DND-41 (cell line): ENCODE results near the gene ZNF512.

Source experiments
- ATAC-seq: fragments of 200-7000 bp; cut with Tn5 transposase; 3 replicates; pipeline ENCODE4 v1.9.1; 2021; ENCODE audit warnings: low read depth; ENCODE audit not compliant: insufficient read depth
- DNase-seq: peaks from one replicate; pipeline ENCODE4 v3.0.0-alpha.2; 2020
- H2AFZ ChIP-seq: 2 replicates; pipeline ENCODE4 v1.6.0; 2012; ENCODE audit warnings: low read depth, low read length
- H3K27ac ChIP-seq: 2 replicates; pipeline ENCODE4 v1.5.1; 2012; ENCODE audit warnings: low read length, inconsistent platforms
- H3K27me3 ChIP-seq: fragments of 200-600 bp; sonication (generic); 2 replicates; pipeline ENCODE4 v1.6.0; 2012; ENCODE audit warnings: low read length, mild to moderate bottlenecking, inconsistent platforms; ENCODE audit not compliant: insufficient read depth, poor library complexity
- H3K36me3 ChIP-seq: 2 replicates; pipeline ENCODE4 v1.5.1; 2012; ENCODE audit warnings: low read length, inconsistent platforms; ENCODE audit not compliant: insufficient read depth
- H3K4me1 ChIP-seq: 2 replicates; pipeline ENCODE4 v1.5.1; 2012; ENCODE audit warnings: mild to moderate bottlenecking, low read length; ENCODE audit not compliant: insufficient read depth
- H3K4me2 ChIP-seq: 2 replicates; pipeline ENCODE4 v1.6.0; 2012; ENCODE audit warnings: mild to moderate bottlenecking, moderate library complexity, low read length, inconsistent platforms; ENCODE audit not compliant: insufficient read depth
- H3K4me3 ChIP-seq, 2 experiments: fragments of 200-600 bp in 1 of 2; shearing (Covaris generic) in 1 of 2; 2 replicates each; pipeline ENCODE4 v1.5.1; 2012 to 2016; ENCODE audit warnings: inconsistent platforms in 2 of 2, low read length in 2 of 2, mild to moderate bottlenecking in 2 of 2, low read depth in 1 of 2, moderate library complexity in 1 of 2
- H3K79me2 ChIP-seq: 2 replicates; pipeline ENCODE4 v1.6.0; 2012; ENCODE audit warnings: low read length, inconsistent platforms; ENCODE audit not compliant: insufficient read depth
- H3K9ac ChIP-seq: 2 replicates; pipeline ENCODE4 v1.6.0; 2012; ENCODE audit warnings: low read depth, mild to moderate bottlenecking, inconsistent platforms, low read length, moderate library complexity
- H3K9me3 ChIP-seq: 2 replicates; pipeline ENCODE4 v1.5.1; 2012; ENCODE audit warnings: low read length, moderate library complexity, mild to moderate bottlenecking, inconsistent platforms; ENCODE audit not compliant: insufficient read depth, severe bottlenecking
- H4K20me1 ChIP-seq: 2 replicates; pipeline ENCODE4 v1.6.0; 2012; ENCODE audit warnings: low read length; ENCODE audit not compliant: insufficient read depth
- EZH2 ChIP-seq: IDR thresholded peaks from 3 replicates; pipeline ENCODE4 v1.6.1; 2012; ENCODE audit warnings: borderline replicate concordance, low read depth, mild to moderate bottlenecking, moderate library complexity, low read length, inconsistent platforms; ENCODE audit not compliant: severe bottlenecking
- TF ChIP-seq, protein P1 (sequence below): IDR thresholded peaks from 2 replicates; pipeline ENCODE4 v1.5.1; 2012; ENCODE audit warnings: borderline replicate concordance, low read length, moderate library complexity, mild to moderate bottlenecking; ENCODE audit not compliant: poor library complexity, severe bottlenecking; ENCODE audit errors: extremely low read depth

The ZNF512 gene

DNA sequence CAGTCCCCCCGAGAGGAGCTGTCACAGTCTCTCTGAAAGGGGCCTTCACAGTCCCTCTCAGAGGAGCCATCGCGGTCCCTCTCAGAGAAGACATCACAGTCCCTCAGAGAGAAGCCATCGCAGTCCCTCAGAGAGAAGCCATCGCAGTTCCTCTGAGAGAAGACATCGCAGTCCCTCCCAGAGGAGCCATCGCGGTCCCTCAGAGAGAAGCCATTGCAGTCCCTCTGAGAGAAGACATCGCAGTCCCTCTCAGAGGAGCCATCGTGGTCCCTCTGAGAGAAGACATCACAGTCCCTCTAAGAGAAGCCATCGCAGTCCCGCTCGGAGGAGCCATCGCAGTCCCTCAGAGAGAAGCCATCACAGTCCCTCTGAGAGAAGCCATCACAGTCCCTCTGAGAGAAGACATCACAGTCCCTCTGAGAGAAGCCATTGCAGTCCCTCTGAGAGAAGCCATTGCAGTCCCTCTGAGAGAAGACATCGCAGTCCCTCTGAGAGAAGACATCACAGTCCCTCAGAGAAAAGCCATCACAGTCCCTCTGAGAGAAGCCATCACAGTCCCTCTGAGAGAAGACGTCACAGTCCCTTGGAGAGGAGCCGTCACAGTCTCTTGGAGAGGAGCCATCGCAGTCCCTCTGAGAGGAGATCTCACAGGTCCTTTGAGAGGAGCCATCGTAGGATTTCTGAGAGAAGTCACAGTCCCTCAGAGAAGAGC is 1.3 kb upstream of the ZNF512 start:
- Histone ChIP-seq H2AFZ (peak overlapping the region; percentile 77), H3K9me3 (no peaks in the 10 kb centered on the region), H3K4me2 (no peak overlapping the region)

DNA sequence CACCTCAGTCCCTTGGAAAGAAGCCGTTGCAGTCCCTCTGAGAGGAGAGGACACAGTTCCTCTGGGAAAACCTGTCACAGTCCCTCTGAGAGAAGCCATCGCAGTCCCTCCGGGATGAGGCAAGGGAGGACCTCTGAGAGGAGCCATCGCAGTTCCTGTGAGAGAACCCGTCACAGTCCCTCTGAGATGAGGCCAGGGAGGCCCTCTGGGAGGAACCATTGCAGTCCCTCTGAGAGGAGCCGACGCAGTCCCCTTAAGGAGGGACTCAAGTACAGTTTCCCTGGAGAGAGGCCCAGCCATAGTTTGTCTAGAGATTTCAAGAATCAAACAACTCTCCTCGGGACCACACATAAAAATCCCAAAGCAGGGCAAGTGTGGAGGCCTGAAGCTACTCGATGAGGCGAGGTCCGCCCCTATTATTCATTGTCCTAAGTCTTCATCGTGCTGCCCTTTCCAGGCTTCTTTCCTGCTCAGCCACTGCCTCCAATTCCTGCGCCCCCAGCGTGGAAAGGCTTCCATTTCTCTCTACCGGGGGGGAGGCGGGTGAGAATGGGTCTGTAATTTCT is 630 bp upstream of the ZNF512 start:
- peak overlapping the region in 1 of 2 experiments; percentile 61; a peak in 2 of 4 replicates for H3K4me3 ChIP-seq
- peak overlapping the region; percentile 55 for H3K27ac ChIP-seq
- no peak for ATAC-seq
- H3K9ac ChIP-seq: peak overlapping the region; percentile 53
- no peak for TF ChIP-seq EZH2
- TF ChIP-seq, protein P1, sequence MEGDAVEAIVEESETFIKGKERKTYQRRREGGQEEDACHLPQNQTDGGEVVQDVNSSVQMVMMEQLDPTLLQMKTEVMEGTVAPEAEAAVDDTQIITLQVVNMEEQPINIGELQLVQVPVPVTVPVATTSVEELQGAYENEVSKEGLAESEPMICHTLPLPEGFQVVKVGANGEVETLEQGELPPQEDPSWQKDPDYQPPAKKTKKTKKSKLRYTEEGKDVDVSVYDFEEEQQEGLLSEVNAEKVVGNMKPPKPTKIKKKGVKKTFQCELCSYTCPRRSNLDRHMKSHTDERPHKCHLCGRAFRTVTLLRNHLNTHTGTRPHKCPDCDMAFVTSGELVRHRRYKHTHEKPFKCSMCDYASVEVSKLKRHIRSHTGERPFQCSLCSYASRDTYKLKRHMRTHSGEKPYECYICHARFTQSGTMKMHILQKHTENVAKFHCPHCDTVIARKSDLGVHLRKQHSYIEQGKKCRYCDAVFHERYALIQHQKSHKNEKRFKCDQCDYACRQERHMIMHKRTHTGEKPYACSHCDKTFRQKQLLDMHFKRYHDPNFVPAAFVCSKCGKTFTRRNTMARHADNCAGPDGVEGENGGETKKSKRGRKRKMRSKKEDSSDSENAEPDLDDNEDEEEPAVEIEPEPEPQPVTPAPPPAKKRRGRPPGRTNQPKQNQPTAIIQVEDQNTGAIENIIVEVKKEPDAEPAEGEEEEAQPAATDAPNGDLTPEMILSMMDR: no peak
- DNase-seq: no peak
- no peaks in the 10 kb centered on the region for H3K36me3 ChIP-seq
- no peaks in the 10 kb centered on the region for H3K9me3 ChIP-seq
- peak overlapping the region; percentile 78 for H3K4me2 ChIP-seq
- peaks cover 25% of the 10 kb centered on the region for H3K4me1 ChIP-seq
- peaks cover 5% of the 10 kb centered on the region; the same call in 1 of the 2 replicates for H4K20me1 ChIP-seq
- H3K79me2 ChIP-seq: peaks cover 43% of the 10 kb centered on the region
- peaks cover 3% of the 10 kb centered on the region for H3K27me3 ChIP-seq
- peak overlapping the region; percentile 77 for H2AFZ ChIP-seq

More for the DNA sequence above, 1.3 kb upstream of the ZNF512 start:
- H3K4me1 ChIP-seq: peaks cover 25% of the 10 kb centered on the region
- no peak for DNase-seq
- no peak for ATAC-seq
- H3K9ac ChIP-seq: no peak overlapping the region
- H3K4me3 ChIP-seq: no peak overlapping the region
- H3K79me2 ChIP-seq: peaks cover 36% of the 10 kb centered on the region
- H3K27me3 ChIP-seq: peaks cover 3% of the 10 kb centered on the region
- no peak for TF ChIP-seq EZH2
- TF ChIP-seq, protein P1: no peak
- peaks cover 5% of the 10 kb centered on the region; the same call in 1 of the 2 replicates for H4K20me1 ChIP-seq
- H3K36me3 ChIP-seq: no peaks in the 10 kb centered on the region
- no peak overlapping the region for H3K27ac ChIP-seq

DNA sequence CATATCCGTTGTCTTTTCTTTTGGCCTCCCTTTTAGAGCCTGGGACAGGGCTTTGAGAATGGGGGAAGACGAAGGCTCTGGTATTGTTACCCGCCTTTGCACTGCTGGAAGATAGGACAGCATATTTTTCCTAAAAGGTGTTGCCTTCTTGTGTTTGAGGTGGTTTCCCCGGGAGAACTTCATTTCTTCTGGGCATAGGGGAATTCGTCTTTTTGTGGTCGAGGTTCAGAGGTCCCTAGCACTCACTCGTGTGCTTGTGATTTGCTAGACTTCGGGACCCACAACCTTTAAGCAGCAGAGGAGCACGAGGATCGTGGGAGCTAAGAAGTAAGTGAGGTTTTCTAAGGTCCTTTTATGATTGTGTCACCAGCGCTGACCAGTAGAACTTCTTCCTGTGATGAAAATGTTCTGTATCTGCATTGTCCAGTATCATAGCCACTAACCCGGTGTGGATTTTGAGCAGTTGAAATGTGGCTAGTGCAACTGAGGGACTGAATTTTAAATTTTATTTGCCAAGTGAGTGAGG is 611 bp downstream of the ZNF512 start:
- Histone ChIP-seq H2AFZ (peak overlapping the region; percentile 77), H3K9ac (peak overlapping the region; percentile 53), H3K36me3 (no peaks in the 10 kb centered on the region), H3K4me2 (peak overlapping the region; percentile 78), H3K27me3 (peaks cover 3% of the 10 kb centered on the region), H4K20me1 (peaks cover 5% of the 10 kb centered on the region; the same call in 1 of the 2 replicates), H3K4me3 (peak overlapping the region; percentile 25 to 61; a peak in 3 of 4 replicates), H3K79me2 (peaks cover 55% of the 10 kb centered on the region), H3K4me1 (peaks cover 25% of the 10 kb centered on the region), H3K9me3 (no peaks in the 10 kb centered on the region), H3K27ac (peak overlapping the region; percentile 56)
- ATAC-seq (peak; percentile 12; the same call in 1 of the 3 replicates), DNase-seq (no peak)
- no peak for TF ChIP-seq EZH2
- TF ChIP-seq, protein P1: no peak
